CD4-positive, alpha-beta T cell treated with Interleukin-17A for 1 hour (primary cell): ENCODE measurements around the gene CCDC12.

Experiments used
- DNase-seq: peaks from one replicate; pipeline ENCODE4 v3.0.0-alpha.2; 2020

The CCDC12 gene

GRCh38 chr3:46976326-46977190, at the start of gene CCDC12:
Gene CCDC12 (minus strand): TSS chr3:46976745. CDS start chr3:46976732, 13 bp downstream.
- peak; percentile 99 for DNase-seq

- no peak for DNase-seq
Measured at GRCh38 chr3:47024932-47025331, 48.4 kb upstream of the CCDC12 start.

GRCh38 chr3:47022641-47023071, 46.1 kb upstream of the CCDC12 start:
- no peak for DNase-seq

- DNase-seq, result no peak
Measured at GRCh38 chr3:47020311-47020710, 43.8 kb upstream of the CCDC12 start.

- DNase-seq, result no peak
Measured at GRCh38 chr3:47019201-47019600, 42.7 kb upstream of the CCDC12 start.

- DNase-seq, result no peak
Measured at GRCh38 chr3:47018269-47018611, 41.7 kb upstream of the CCDC12 start.

GRCh38 chr3:47017504-47018268, 41.1 kb upstream of the CCDC12 start:
- DNase-seq, result no peak

GRCh38 chr3:47016934-47017435, 40.4 kb upstream of the CCDC12 start:
- DNase-seq, result peak; percentile 39

GRCh38 chr3:47016086-47016933, 39.8 kb upstream of the CCDC12 start:
- DNase-seq, result no peak

GRCh38 chr3:47015151-47015550, 38.6 kb upstream of the CCDC12 start:
- DNase-seq, result no peak

GRCh38 chr3:47014036-47014435, 37.5 kb upstream of the CCDC12 start:
- no peak for DNase-seq

GRCh38 chr3:47013231-47013630, 36.7 kb upstream of the CCDC12 start:
- no peak for DNase-seq

GRCh38 chr3:47012342-47013230, 36.0 kb upstream of the CCDC12 start:
- DNase-seq, result no peak

GRCh38 chr3:47011371-47011770, 34.8 kb upstream of the CCDC12 start:
- DNase-seq, result no peak

GRCh38 chr3:47010910-47011309, 34.4 kb upstream of the CCDC12 start:
- no peak for DNase-seq

- no peak for DNase-seq
Measured at GRCh38 chr3:47010111-47010712, 33.7 kb upstream of the CCDC12 start.

GRCh38 chr3:47009225-47010110, 32.9 kb upstream of the CCDC12 start:
- peak; percentile 80 for DNase-seq

- DNase-seq, result no peak
Measured at GRCh38 chr3:47008851-47009224, 32.3 kb upstream of the CCDC12 start.

- DNase-seq, result no peak
Measured at GRCh38 chr3:47008234-47008796, 31.8 kb upstream of the CCDC12 start.
